DMS153 treated with DMSO at 0.1 percent for 48 hours (cell line): ENCODE results near the gene LCMT2.

ENCODE experiments used
- DNase-seq: peaks from one replicate; lab custom pipeline; 2025; ENCODE audit not compliant: unreplicated experiment; lab: John Stamatoyannopoulos, UW

LCMT2 gene, protein sequence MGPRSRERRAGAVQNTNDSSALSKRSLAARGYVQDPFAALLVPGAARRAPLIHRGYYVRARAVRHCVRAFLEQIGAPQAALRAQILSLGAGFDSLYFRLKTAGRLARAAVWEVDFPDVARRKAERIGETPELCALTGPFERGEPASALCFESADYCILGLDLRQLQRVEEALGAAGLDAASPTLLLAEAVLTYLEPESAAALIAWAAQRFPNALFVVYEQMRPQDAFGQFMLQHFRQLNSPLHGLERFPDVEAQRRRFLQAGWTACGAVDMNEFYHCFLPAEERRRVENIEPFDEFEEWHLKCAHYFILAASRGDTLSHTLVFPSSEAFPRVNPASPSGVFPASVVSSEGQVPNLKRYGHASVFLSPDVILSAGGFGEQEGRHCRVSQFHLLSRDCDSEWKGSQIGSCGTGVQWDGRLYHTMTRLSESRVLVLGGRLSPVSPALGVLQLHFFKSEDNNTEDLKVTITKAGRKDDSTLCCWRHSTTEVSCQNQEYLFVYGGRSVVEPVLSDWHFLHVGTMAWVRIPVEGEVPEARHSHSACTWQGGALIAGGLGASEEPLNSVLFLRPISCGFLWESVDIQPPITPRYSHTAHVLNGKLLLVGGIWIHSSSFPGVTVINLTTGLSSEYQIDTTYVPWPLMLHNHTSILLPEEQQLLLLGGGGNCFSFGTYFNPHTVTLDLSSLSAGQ

DNA sequence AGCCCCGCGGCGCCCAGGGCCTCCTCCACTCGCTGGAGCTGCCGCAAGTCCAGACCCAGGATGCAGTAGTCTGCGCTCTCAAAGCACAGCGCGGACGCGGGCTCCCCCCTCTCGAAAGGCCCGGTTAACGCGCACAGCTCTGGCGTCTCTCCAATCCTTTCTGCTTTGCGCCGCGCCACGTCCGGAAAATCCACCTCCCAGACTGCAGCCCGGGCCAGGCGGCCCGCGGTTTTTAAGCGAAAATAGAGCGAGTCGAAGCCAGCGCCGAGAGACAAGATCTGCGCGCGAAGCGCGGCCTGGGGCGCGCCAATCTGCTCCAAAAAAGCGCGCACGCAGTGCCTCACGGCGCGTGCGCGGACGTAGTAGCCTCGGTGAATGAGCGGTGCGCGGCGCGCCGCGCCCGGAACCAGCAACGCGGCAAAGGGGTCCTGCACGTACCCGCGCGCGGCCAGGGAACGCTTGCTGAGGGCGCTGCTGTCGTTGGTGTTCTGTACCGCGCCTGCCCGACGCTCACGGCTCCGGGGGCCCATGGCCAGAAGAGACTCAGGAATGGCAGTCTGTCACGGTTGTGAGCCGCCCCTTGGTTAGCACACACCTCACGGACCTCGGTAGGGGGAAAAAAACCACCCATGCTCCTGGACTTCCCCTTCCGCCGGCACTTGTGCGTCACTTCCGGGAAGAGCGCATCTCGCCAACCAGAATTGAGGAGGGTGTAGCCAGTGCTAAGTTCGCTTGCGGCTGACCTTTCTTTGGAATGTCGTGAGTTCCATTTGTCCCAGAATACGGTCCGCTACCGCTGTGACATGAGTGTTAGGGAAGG lies at the start of gene LCMT2:
Gene LCMT2, minus strand, starts transcription at position 614 of the 820 bp plus-strand sequence. Its CDS starts 84 bp downstream, at position 530.
- DNase-seq = peak; percentile 50

DNA sequence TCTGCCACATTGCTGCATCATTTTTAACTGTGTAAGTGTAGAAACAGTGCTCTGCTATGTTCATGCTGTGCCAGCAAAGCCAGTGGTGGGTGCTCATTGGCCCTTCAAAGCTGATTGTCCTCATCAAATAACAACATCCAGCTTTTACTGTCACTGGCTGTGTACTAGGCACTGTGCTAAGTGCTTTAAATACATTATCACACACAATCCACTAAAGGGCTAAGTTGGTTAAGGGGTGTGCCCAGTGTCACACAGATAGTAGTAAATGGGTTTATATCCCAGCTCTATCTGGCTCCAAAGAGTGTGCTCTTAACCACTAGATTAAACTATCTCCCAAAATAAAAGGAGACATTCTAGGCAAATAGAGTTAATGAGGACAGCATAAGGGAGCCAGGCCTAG lies 48.2 kb upstream of the LCMT2 start:
- no peak for DNase-seq

- DNase-seq = no peak
Measured at GRCh38 chr15:43376017-43376705, 45.8 kb upstream of the LCMT2 start.

GRCh38 chr15:43370975-43371974 lies 40.9 kb upstream of the LCMT2 start, which contains the start of the genes TUBGCP4 and ZSCAN29:
Gene TUBGCP4, plus strand, starts transcription at chr15:43371101. Its CDS starts 254 bp downstream, at chr15:43371355.
Gene ZSCAN29, minus strand, starts transcription at chr15:43371043. Its CDS starts 1,130 bp downstream, at chr15:43369913.
- DNase-seq = peak; percentile 3

DNA sequence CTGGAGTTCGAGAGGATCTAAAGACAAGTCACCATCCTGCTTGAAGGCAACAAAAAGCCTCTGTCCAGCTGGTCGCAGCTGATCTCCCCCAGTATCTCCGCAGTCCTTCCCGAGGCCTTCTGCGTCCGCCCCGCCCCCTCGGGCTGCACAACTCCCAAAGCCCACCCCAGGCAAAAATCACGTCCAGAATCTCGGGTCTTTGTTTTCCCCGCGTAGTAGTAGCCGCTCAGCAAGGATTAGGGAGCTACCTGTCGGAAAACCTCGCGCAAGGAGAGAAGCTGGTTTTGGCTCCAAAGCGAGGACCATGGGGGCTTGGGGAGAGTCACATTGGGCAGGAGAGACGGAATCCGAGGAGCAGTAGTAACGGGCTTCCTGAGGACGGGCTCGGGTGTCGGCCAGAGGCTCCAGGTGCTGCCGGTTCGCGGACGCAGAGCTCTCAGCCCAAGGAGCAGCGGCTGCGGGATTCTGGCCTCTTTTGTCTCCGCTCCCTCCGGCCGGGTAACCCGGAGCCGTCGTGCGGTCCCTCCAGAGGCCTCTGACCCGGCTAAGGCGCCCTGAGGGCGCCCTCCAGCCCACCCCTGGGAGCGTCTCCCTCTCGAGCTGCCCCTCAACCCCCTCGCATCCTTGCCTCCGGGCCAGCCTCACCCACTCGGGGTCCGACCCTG lies 40.1 kb upstream of the LCMT2 start:
- DNase-seq = no peak

DNA sequence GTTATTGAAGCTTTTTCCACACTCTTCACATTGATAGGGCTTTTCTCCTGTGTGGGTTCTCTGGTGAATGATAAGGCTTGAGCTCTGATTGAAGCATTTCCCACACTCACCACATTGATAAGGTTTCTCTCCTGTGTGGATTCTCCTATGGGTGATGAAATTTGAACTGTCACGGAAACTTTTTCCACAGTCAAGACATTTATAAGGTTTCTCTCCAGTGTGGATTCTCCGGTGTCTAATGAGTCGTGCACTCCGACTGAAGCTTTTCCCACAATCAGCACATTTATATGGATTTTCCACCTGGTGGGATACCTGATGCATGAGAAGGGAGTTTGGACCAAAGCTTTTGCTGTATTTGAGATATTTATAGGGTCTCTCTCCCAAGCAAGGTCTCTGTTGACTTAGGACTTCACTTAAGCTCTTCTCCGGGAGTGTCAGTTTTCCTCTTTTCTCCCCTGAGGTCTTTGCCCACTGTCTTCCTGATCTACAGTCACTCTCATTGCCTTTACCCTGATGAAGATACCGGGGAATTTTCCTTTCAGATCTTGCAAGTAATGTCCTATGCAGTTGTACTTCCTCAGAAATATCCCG lies 31.0 kb upstream of the LCMT2 start:
- DNase-seq = no peak

DNA sequence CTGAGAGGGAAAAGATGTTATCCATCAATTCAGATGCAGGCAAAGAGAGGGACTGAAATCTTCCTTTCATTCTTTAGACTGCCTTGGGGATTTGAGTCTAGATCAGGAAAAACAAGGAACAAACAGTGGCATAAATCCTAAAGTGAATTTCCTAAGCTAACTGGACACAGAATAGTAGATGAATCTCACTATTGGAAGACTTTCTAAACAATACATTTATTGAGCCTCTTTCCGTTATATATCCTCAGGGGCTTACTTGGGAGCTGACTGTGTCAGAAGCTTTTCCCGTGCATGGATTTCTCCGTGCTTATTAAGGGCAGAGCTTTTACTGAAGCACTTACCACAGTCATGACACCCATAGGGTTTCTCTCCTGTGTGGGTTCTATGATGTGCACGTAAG lies 30.4 kb upstream of the LCMT2 start:
- DNase-seq = no peak

GRCh38 chr15:43352693-43353382 lies 22.5 kb upstream of the LCMT2 start:
- DNase-seq = no peak

DNA sequence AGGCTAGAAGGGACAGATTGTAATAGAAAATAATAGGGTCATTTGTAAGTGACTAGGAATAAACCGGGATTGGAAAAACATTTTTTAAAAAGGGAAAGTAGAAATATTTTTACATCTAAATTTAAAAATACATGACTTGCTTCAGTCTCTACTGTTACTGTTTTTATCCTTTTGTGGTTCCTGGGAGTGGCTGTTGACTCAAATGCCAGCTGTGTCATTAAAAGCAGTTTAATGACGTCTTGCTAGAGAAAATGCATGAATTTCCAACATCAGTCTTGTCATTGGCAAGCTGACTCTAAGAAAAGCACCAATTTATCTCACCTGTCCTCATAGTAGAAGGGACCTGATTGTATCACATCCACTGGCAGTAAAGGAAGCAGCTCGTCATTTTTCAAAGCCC lies 16.7 kb upstream of the LCMT2 start:
- no peak for DNase-seq

GRCh38 chr15:43346305-43346704 lies 15.9 kb upstream of the LCMT2 start:
- DNase-seq = no peak

- DNase-seq = no peak
Measured at GRCh38 chr15:43330780-43331087, 361 bp upstream of the LCMT2 start.

DNA sequence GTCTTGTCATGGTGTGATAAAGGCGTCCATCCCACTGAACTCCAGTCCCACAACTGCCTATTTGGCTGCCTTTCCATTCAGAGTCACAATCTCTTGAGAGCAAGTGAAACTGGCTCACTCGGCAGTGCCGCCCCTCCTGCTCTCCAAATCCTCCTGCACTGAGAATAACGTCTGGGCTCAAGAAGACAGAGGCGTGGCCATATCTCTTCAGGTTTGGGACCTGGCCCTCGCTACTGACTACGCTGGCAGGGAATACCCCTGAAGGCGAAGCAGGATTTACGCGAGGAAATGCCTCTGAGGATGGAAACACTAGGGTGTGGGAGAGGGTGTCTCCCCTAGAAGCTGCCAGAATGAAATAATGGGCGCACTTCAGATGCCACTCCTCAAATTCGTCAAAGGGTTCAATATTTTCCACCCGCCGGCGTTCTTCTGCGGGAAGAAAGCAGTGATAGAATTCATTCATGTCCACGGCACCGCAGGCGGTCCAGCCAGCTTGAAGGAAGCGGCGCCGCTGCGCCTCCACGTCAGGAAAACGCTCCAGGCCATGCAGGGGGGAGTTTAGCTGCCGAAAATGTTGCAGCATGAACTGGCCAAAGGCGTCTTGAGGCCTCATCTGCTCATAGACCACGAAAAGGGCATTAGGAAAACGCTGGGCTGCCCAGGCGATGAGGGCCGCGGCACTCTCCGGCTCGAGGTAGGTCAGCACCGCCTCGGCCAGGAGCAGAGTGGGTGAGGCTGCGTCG lies 985 bp downstream of the LCMT2 start:
- DNase-seq = no peak

DNA sequence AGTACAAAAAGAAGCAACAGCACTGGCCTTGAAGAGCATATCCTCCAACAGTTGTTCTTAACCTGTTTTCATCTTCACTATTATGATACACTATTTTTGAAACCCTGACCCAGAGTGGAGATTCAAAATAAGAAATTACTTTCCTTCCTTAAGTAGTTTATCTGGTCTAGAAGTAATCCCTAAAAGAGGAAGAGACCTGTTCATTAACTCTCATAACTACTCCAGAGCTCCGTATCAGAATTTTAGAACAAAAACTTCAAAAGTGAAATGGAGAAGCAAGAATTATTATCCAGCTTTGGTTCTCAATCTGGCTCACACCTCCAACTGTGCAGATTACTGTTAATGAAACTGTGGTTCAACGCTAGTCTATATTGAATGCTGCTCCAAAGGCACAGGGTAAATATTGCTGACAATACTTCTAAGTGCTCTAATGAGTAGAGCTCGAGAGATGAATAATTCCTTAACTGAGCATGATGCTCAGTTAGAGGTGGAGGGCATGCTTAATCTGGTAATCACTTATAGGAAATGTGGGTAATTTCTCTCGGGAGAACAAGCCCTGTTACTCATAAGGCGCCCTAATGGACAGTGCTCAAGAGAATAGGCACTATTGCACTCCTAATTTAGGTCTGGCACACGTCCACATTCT lies 5.2 kb downstream of the LCMT2 start:
- no peak for DNase-seq

GRCh38 chr15:43318990-43319771 lies 11.2 kb downstream of the LCMT2 start:
- no peak for DNase-seq

DNA sequence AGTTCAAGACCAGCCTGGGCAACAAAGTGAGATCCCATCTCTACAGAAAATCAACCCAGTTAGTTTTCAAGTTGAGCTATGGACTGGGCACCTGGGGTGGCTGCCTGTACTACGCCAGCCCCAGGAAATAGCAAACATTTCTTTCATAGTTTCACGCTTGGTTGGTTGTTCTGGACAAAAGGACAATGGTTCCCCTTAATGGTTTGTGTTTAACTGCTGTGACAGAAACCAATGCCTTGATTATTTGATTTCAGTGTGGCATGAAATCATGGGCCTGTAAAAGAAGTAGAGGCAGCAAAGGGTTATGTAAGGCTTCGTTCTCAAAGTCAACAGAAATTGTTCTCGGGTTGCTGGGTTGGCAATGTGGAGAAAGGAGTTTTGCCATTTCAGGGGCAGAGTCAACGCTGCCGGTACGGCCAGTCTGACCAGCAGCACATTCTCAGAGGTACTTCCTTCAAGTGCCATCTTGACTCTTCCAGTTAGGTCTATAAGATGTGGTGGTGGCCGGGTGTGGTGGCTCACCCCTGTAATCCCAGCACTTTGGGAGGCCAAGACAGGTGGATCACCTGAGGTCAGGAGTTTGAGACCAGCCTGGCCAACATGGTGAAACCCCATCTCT lies 12.7 kb downstream of the LCMT2 start:
- DNase-seq = no peak

- no peak for DNase-seq
Measured at GRCh38 chr15:43316971-43317346, 13.4 kb downstream of the LCMT2 start.
